Measurements from ENCODE around the gene ARHGAP26. TPM values are rescaled to one million over a fixed set of nuclear protein-coding genes. Genes with fewer than 3 reads are reported as not detected.

Gene ARHGAP26
- total RNA-seq, 2 experiments from 2014 or later: 12.8 to 15.4 TPM

DNA sequence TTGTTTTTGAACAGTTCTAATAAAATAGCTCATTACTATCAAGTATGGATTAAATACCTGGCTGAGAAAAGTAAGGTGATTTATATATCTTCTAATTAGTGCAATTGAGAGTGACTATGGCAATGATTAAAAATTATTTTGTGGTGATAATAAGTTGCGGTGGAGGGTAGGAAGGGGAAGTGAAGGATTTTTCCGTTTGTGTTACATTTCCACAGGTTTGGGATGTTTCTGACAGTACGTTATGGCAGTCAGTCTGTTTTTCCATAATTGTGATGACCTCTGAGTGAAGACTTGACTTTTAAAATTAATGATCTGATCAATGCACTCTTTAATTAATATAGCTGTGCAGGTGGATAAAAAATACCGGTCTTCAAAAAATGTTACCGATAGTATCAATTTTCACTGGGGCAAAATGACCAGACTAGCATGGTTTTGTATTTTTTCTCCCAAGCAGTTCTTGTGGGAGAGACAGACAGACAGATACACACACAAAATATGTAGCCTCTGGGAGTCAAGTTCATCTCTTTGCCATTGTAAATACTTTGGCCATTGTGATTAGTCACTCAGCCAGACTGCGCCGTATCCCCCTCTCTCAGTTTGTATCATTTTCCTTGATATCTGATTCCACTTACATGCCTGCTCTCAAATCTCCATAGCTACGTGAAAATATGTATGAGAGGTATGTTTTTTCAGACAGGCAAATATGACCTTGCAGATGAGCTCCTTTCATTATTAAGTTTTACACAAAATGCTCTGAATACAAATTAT lies 60.2 kb downstream of the ARHGAP26 start:
- ChIA-PET POLR2A (no interaction called here), CTCF (interaction anchor here (0.7 to 1.8 kb wide), 6 partner anchors 14 to 82 kb away, joined by 3 to 5 read pairs (median 3); partner anchors contain the start of gene ARHGAP26)
- Mint-ChIP-seq H3K4me1 (peaks cover 53% of the 10 kb centered on the region), H3K27ac (no peak overlapping the region), H3K9me3 (ENCODE audit: low read depth) (no peaks in the 10 kb centered on the region), H3K27me3 (no peaks in the 10 kb centered on the region), H3K4me3 (no peak overlapping the region), H3K36me3 (ENCODE audit: low read depth) (no peaks in the 10 kb centered on the region)
- intact Hi-C loops (cut with DNase I, micrococcal nuclease): no loop called here
- ATAC-seq (no peak), DNase-seq (no peak)

DNA sequence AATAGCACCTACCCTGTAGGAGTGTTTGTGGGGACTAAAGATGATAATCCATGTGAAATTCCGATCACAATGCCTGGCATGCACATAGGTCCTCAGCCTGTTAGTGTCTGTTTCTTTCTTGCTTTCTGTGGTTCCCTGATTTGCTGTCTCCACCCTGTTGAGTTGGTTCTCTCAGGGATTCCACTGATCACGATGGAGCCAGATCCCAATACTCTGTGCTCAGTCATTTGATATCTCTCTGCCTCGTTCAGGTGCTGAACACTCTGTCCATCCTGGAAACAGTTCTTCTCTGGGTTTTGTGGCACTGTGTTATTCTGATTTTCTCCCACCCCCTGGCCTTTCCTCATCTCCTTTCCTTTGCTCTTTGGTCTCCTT lies 60.8 kb downstream of the ARHGAP26 start:
- Mint-ChIP-seq H3K36me3 (ENCODE audit: low read depth) (no peaks in the 10 kb centered on the region), H3K27me3 (no peaks in the 10 kb centered on the region), H3K27ac (no peak overlapping the region), H3K4me1 (peaks cover 49% of the 10 kb centered on the region), H3K4me3 (no peak overlapping the region), H3K9me3 (ENCODE audit: low read depth) (no peaks in the 10 kb centered on the region)
- intact Hi-C loops (cut with DNase I, micrococcal nuclease): no loop called here
- ChIA-PET POLR2A (no interaction called here), CTCF (interaction anchor here (0.7 kb wide), 1 partner anchor 51 kb away, joined by 3 read pairs; no protein-coding TSS in a partner anchor)
- DNase-seq (no peak), ATAC-seq (no peak)

DNA sequence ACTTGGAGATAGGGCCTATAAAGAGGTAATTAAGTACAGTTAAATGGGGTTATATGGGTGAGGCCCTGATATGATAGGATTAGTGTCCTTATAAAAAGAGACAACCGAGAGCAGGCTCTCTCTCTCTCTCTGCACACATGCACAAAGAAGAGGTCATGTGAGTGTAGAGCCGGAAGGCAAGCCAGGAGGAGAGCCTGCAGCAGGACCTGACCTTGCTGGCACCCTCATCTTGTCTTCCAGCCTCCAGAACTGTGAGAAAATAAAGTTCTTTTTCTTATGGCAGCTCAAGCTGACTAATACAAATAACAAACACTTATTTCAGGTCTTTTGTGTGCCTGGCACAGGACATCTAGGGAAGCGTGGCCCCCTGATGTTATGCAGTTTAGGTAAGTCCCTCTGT lies 62.1 kb downstream of the ARHGAP26 start:
- Mint-ChIP-seq H3K4me1 (peaks cover 37% of the 10 kb centered on the region), H3K27ac (no peak overlapping the region), H3K9me3 (ENCODE audit: low read depth) (no peaks in the 10 kb centered on the region), H3K4me3 (no peak overlapping the region), H3K36me3 (ENCODE audit: low read depth) (no peaks in the 10 kb centered on the region), H3K27me3 (no peaks in the 10 kb centered on the region)
- POLR2A ChIA-PET: no interaction called here
- intact Hi-C loops (cut with DNase I, micrococcal nuclease): no loop called here
- ATAC-seq (no peak), DNase-seq (no peak)
- CTCF ChIA-PET: interaction anchor here (0.6 to 1.6 kb wide), 5 partner anchors 48 to 61 kb away, joined by 3 to 4 read pairs (median 4); no protein-coding TSS in a partner anchor

DNA sequence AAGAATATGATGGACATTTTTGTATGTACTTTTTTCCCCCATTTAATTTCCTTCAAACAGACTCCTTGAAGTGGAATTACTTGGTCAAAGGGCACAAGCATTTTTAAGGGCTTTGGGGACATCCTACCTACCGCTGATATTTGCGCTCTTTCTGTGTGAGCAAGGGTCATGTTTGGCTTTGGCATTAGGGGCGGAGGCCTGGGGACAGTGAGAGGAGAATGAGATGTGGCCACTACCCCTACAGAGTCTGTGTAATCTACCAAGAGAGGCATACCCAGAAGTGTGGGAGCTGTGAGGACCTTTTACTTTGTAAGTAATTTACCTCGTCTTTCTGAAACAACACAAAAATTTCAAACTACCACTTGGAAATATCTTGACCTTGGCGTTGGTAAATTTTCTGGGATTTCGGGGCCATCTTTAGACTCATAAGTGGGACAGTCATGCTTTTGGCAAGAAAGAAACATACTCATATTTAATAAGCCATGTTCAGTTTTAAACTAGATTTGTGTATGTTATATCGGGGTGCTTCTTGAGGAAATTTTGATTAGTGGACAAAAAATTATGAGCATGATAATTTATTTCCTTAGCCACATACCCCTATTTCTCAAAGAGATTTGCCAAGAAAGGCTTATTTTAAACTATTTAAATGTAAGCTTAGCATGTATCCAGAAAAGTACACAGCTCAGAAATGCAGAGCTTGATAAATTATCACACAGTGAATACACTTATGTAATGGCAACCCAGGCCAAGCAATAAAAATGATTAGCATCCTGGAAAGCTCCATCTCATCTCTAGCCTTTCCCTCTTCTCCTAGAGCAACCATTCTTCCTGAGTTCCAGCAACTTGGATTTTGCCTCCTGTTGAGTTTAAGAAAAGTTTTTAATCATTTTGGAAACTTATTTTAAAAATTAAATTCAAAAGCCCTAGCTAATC lies 63.6 kb downstream of the ARHGAP26 start:
- ChIA-PET POLR2A (interaction anchor here (0.6 kb wide), 1 partner anchor 301 kb away, joined by 3 read pairs; no protein-coding TSS in a partner anchor), CTCF (interaction anchor here (1.1 to 1.7 kb wide), 5 partner anchors 12 to 120 kb away, joined by 3 to 6 read pairs (median 4); no protein-coding TSS in a partner anchor)
- H3K9me3 Mint-ChIP-seq (ENCODE audit: low read depth): no peaks in the 10 kb centered on the region
- H3K4me1 Mint-ChIP-seq: peaks cover 24% of the 10 kb centered on the region
- H3K36me3 Mint-ChIP-seq (ENCODE audit: low read depth): no peaks in the 10 kb centered on the region
- no peak overlapping the region for H3K27ac Mint-ChIP-seq
- ATAC-seq: no peak
- intact Hi-C loops (cut with DNase I, micrococcal nuclease): no loop called here
- DNase-seq: no peak
- no peaks in the 10 kb centered on the region for H3K27me3 Mint-ChIP-seq
- H3K4me3 Mint-ChIP-seq: no peak overlapping the region

DNA sequence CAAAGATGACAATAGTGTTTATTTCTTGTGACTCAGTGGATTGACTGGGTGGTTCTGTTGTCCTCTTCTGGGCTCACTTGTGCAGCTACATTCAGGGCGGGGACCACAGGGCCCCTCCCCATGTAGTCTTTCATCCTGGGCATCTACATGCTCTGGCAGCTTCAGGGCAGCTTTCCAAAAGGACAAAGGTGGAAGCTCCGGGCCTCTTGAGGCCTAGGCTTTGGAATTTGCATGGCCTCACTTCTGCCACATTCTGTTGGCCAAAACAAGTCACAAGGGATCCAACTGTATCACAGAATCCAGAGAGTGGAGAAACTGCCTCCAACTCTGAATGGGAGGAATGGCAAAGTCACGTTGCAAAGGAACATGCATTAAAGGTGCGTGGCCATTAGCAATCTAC lies 64.3 kb downstream of the ARHGAP26 start:
- H3K27me3 Mint-ChIP-seq: no peaks in the 10 kb centered on the region
- H3K4me1 Mint-ChIP-seq: peaks cover 16% of the 10 kb centered on the region

DNA sequence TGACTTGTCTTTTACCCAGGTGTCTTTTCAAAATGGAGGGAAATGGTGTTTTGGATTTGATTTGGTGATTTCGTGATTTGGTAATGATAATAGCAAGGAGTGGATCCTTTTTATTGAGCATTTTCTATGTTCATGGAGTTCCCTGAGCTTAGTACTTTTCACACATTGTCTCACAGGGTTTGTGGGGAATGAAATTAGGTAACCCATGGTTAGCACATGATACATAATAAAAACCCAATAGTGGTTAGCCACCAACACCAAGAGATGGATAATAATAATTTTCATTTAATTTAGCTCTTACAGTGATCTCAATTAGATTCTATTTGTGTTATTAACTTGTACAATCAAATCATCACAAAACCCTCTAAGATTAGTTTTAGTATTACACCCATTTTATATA lies 65.4 kb downstream of the ARHGAP26 start:
- Mint-ChIP-seq H3K36me3 (ENCODE audit: low read depth) (no peaks in the 10 kb centered on the region), H3K4me1 (peaks cover 13% of the 10 kb centered on the region), H3K27me3 (no peaks in the 10 kb centered on the region), H3K9me3 (ENCODE audit: low read depth) (no peaks in the 10 kb centered on the region), H3K27ac (no peak overlapping the region), H3K4me3 (no peak overlapping the region)
- intact Hi-C loops (cut with DNase I, micrococcal nuclease): no loop called here
- DNase-seq (no peak), ATAC-seq (no peak)
- POLR2A ChIA-PET: no interaction called here
- CTCF ChIA-PET: interaction anchor here (0.7 to 1.7 kb wide), 4 partner anchors 10 to 122 kb away, joined by 3 to 4 read pairs (median 4); no protein-coding TSS in a partner anchor

More for the DNA sequence above, 64.3 kb downstream of the ARHGAP26 start:
- CTCF ChIA-PET: interaction anchor here (0.7 to 1.7 kb wide), 6 partner anchors 12 to 121 kb away, joined by 3 to 6 read pairs (median 4); no protein-coding TSS in a partner anchor
- Mint-ChIP-seq H3K9me3 (ENCODE audit: low read depth) (no peaks in the 10 kb centered on the region), H3K27ac (no peak overlapping the region), H3K36me3 (ENCODE audit: low read depth) (no peaks in the 10 kb centered on the region), H3K4me3 (no peak overlapping the region)
- POLR2A ChIA-PET: no interaction called here
- ATAC-seq (no peak), DNase-seq (no peak)
- intact Hi-C loops (cut with DNase I, micrococcal nuclease): no loop called here

DNA sequence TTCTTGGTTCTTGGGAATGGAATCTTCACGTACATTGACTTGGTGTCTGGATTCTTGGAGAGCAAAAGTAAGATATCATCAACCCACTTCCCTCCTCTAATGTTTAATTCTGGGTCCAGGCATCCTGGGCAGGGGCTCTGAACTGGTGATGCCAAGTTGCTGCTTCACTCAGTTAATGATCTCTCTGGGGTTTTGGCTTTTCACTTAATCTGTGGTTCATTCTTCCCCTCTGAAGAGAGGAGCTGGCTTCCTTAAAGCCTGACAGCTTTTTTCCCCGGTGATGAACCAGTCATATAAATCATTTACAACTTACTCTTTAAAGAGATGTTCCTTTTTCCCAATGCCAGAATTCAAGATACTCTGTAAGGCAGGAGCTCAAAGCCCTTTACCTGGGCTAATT lies 65.9 kb downstream of the ARHGAP26 start:
- POLR2A ChIA-PET: no interaction called here
- Mint-ChIP-seq H3K4me1 (peaks cover 12% of the 10 kb centered on the region), H3K9me3 (ENCODE audit: low read depth) (no peaks in the 10 kb centered on the region), H3K27ac (no peak overlapping the region), H3K4me3 (no peak overlapping the region), H3K27me3 (no peaks in the 10 kb centered on the region), H3K36me3 (ENCODE audit: low read depth) (no peaks in the 10 kb centered on the region)
- ATAC-seq: no peak
- intact Hi-C loops (cut with DNase I, micrococcal nuclease): no loop called here
- CTCF ChIA-PET: interaction anchor here (1.1 to 1.7 kb wide), 3 partner anchors 9 to 123 kb away, joined by 3 to 4 read pairs (median 4); no protein-coding TSS in a partner anchor
- DNase-seq: no peak

DNA sequence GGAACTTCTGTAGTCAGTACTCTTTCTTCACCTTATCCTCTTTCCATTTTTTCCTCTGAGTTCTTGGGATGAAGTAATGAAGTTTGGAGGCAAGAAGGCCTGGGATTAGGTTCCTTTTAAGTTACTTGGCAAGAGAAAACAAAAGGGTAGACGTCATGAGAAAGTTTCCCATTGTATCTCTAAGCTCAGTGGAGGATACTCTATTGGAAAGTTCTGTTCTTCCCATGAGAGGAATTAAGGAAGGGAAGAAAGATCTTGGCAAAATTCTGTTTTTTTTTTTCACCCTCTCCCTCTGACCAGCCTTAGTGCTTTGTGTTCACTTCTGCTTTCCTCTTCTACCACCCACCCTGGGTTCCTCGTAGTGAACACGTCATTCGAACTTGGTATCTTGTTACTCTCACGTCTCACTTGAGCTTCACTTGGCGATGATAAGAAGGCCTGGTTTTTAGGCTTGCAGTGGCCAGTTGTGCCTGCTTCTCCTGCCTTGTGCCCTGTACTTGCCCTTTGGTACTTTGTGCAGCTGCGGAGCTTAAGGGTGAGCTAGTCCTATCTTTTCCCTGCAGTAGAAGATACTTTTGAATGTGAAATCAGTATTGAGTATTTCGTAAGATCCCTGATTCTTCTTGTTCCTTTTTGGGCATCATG lies 67.0 kb downstream of the ARHGAP26 start:
- Mint-ChIP-seq H3K4me3 (no peak overlapping the region), H3K27ac (no peak overlapping the region), H3K4me1 (peaks cover 10% of the 10 kb centered on the region), H3K27me3 (no peaks in the 10 kb centered on the region), H3K9me3 (ENCODE audit: low read depth) (no peaks in the 10 kb centered on the region), H3K36me3 (ENCODE audit: low read depth) (no peaks in the 10 kb centered on the region)
- CTCF ChIA-PET: interaction anchor here (0.6 to 1.7 kb wide), 5 partner anchors 8 to 312 kb away, joined by 3 to 4 read pairs (median 3); no protein-coding TSS in a partner anchor
- intact Hi-C loops (cut with DNase I, micrococcal nuclease): no loop called here
- POLR2A ChIA-PET: no interaction called here
- ATAC-seq: no peak
- no peak for DNase-seq

DNA sequence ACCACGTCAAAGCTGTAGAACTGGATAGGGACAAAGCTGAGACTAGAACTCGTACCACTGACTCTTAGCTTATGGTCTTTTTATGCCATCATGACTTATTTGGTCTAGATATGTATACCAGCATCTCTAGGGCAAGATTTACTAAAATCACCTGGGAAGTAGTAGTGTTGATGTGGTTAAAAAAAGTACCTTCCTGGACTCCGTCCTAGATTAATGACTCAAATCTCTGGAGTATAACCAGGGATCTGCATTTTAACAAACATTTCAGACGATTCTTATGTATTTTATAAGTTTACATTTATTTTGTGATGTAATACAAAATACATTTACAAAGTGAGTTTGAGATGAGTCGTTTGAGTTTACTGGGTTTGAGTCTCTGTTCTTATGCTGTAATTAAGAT lies 68.7 kb downstream of the ARHGAP26 start:
- no peak overlapping the region for H3K4me3 Mint-ChIP-seq
- CTCF ChIA-PET: interaction anchor here (1.4 kb wide), 1 partner anchor 50 kb away, joined by 4 read pairs; no protein-coding TSS in a partner anchor

DNA sequence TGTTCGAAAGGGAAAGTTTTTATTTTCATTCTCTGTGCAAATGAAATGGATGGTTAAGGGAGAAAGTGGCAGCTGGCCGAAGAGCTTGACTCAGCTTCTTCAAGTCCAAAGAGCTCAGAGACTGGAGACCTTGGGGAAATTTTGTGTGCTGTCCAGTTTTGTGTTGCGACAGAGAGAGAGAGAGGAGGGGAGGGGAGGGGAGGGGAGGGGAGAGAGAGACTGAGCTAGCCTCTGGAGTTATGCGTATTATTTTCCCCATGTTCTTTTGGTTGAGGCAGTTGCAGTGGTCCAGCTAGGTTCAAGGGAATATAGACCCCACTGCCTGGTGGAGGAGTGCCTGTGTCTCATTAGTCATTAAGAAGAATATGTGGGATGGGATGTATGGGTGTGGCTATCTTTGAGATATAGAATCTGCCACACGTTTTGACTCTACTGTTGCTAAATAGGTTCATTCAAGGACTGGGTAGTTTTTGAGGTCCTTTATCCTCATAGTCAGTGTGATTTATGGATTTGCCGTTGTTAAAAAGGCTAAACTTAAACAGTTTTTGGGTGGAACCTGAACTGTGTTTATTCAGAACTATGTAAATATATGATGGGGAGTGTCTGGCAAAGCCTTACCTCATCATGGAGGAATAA lies 69.7 kb downstream of the ARHGAP26 start:
- Mint-ChIP-seq H3K9me3 (ENCODE audit: low read depth) (no peaks in the 10 kb centered on the region), H3K27me3 (no peaks in the 10 kb centered on the region), H3K4me3 (no peak overlapping the region), H3K4me1 (peaks cover 14% of the 10 kb centered on the region), H3K27ac (no peak overlapping the region), H3K36me3 (ENCODE audit: low read depth) (no peaks in the 10 kb centered on the region)
- CTCF ChIA-PET: no interaction called here
- ATAC-seq (no peak), DNase-seq (no peak)
- intact Hi-C loops (cut with DNase I, micrococcal nuclease): no loop called here
- POLR2A ChIA-PET: no interaction called here

More for the DNA sequence above, 68.7 kb downstream of the ARHGAP26 start:
- intact Hi-C loops (cut with DNase I, micrococcal nuclease): no loop called here
- no peaks in the 10 kb centered on the region for H3K27me3 Mint-ChIP-seq
- no peaks in the 10 kb centered on the region for H3K9me3 Mint-ChIP-seq (ENCODE audit: low read depth)
- DNase-seq (no peak), ATAC-seq (no peak)
- H3K27ac Mint-ChIP-seq: no peak overlapping the region
- H3K4me1 Mint-ChIP-seq: peaks cover 13% of the 10 kb centered on the region
- no peaks in the 10 kb centered on the region for H3K36me3 Mint-ChIP-seq (ENCODE audit: low read depth)
- POLR2A ChIA-PET: no interaction called here

DNA sequence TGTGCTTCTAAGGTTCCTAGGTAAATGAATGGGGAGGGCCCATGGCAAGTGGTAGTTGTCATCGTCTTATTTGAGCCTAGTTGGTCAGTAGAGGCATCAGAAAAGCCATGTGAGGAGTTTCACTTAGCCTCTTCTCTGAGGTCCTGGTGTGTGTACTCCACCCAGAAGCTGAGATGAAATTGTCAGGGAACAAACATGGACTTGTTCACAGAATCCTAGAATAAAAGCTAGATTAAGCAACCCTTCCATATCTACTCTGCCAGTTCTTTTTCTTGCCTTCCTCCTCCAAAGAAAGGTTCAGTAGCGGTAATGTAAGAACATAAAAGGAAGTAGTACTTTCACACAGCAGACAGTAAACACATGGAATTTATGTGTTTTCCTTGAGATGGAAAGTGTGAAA lies 70.4 kb downstream of the ARHGAP26 start:
- CTCF ChIA-PET: no interaction called here
- POLR2A ChIA-PET: no interaction called here
- intact Hi-C loops (cut with DNase I, micrococcal nuclease): no loop called here
- Mint-ChIP-seq H3K36me3 (ENCODE audit: low read depth) (no peaks in the 10 kb centered on the region), H3K27me3 (no peaks in the 10 kb centered on the region), H3K9me3 (ENCODE audit: low read depth) (no peaks in the 10 kb centered on the region), H3K4me1 (peaks cover 22% of the 10 kb centered on the region), H3K4me3 (no peak overlapping the region), H3K27ac (no peak overlapping the region)
- ATAC-seq: no peak
- DNase-seq: no peak
